ENCODE results near the gene CDKL2.

Gene CDKL2

DNA sequence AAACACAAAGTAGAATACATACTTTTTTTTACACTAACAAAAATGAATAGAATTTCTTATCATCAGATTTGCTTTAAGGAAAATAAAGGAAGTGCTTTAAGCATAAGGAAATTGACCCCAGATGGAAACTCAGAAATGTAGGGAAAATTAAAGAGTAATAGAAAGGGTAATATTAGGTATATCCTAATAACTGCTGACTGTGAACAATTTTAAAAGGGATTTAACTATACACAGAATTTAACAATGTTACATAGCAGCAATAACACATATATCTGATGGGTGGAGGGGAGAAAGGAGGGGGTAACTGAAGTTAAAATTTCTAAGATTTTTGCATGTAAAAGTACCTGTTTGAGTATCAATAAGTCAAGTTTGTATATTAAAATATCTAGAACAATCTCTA lies 8.6 kb downstream of the CDKL2 start:
- Mint-ChIP-seq H3K9me3 (no peaks in the 10 kb centered on the region), H3K4me1 (ENCODE audit: low read depth) (no peaks in the 10 kb centered on the region), H3K27me3 (no peaks in the 10 kb centered on the region), H3K4me3 (no peak overlapping the region), H3K27ac (no peak overlapping the region), H3K36me3 (ENCODE audit: low read depth) (no peaks in the 10 kb centered on the region)

DNA sequence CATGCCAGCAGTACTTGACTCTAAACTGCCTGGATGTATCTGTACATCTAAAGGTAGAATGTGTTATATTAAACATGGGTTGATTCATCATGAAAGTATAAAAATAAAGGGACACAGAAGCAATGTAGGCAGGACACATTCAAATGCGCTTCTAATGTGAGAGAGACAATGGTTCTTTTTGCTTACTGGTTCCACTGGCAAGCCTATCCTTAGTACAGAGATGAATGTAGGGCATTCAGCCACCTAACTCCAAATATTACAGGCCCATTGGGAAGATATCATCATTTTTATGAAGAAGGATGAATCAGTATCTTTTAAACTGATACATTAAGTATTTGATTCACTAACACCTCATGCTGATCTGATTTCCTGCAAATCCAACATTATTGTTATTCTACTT lies 18.0 kb downstream of the CDKL2 start:
- no peak overlapping the region for H3K27ac Mint-ChIP-seq
- H3K9me3 Mint-ChIP-seq = no peaks in the 10 kb centered on the region
- H3K4me1 Mint-ChIP-seq (ENCODE audit: low read depth) = no peaks in the 10 kb centered on the region
- no peaks in the 10 kb centered on the region for H3K27me3 Mint-ChIP-seq
- H3K36me3 Mint-ChIP-seq (ENCODE audit: low read depth) = no peaks in the 10 kb centered on the region
- no peak overlapping the region for H3K4me3 Mint-ChIP-seq

DNA sequence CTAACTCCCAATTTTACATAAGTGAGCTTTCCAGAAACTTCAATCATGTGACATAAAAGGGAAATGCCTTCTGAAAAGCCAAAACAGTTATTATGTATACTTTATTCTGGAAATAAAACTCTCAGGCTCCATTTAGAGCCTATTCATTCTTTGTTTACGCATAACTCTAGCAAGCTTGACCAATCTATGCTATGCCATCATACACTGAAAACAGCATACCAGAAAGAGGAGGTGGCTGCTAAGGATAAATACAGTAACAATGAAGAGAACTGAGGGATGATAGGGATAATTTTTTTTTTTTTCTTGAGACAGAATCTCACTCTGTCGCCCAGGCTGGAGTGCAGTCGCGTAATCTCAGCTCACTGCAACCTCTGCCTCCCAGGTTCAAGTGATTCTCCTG lies 24.4 kb downstream of the CDKL2 start:
- H3K4me3 Mint-ChIP-seq = no peak overlapping the region
- no peaks in the 10 kb centered on the region for H3K36me3 Mint-ChIP-seq (ENCODE audit: low read depth)
- no peaks in the 10 kb centered on the region for H3K27me3 Mint-ChIP-seq
- H3K4me1 Mint-ChIP-seq (ENCODE audit: low read depth) = no peaks in the 10 kb centered on the region
- H3K9me3 Mint-ChIP-seq = no peaks in the 10 kb centered on the region
- H3K27ac Mint-ChIP-seq = no peak overlapping the region

DNA sequence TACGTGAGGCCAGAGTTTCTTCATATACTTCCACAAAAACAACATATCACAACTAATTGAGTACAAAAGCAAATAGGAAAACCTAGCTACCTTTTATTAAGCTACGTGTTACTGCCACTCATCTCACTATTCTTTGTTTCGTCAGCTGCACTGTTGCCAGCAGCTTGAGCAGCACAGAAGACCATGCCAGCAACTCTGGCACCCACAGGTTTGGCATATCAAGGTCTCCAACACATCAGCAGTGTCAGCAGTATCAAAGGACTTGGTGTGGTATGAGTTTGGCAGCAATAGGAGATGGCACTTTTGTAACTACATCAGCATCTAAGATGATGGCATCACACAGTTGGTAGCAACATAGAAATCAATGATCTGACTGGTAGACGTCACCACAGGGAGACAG lies 30.7 kb downstream of the CDKL2 start:
- Mint-ChIP-seq H3K27ac (no peak overlapping the region), H3K9me3 (no peaks in the 10 kb centered on the region), H3K27me3 (no peaks in the 10 kb centered on the region), H3K4me1 (ENCODE audit: low read depth) (no peaks in the 10 kb centered on the region), H3K36me3 (ENCODE audit: low read depth) (no peaks in the 10 kb centered on the region), H3K4me3 (no peak overlapping the region)

DNA sequence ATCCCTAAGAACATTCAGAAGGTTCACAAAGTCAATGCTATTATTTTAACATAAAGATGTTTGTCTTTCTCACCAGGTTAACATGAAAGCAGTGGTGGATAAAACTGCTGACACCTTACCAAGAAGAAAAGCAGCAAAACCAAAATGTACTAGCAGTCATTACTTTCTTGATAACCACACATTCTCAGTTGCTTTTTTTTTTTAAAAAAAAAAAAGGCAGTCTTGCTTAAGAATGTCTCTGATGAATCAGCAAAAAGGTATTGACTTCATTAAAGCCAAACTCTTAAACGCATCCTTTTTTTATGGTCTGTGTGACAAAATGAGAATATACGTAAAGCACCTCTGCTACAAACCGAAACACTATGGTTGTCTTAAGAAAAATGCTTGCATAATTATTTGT lies 31.9 kb downstream of the CDKL2 start:
- Mint-ChIP-seq H3K4me1 (ENCODE audit: low read depth) (no peaks in the 10 kb centered on the region), H3K27me3 (no peaks in the 10 kb centered on the region), H3K4me3 (no peak overlapping the region), H3K9me3 (no peaks in the 10 kb centered on the region), H3K27ac (no peak overlapping the region), H3K36me3 (ENCODE audit: low read depth) (no peaks in the 10 kb centered on the region)

DNA sequence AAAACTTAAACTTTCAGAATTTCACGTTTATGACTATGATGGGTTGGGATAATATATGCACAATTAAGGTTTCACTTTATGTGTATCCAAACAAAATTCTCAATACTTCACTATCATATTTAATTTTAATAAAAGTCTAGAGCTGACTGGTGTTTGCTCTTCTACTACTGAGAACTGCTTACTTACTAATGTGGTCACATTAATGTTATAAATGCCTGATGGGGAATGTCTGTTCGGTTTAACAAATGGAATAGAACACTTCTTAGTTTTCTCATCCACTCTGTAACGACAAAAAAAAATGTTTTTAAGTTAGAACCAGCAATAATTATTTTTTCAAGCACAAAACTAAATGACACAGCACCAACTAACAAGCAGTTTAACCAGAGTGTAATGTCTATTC lies 34.3 kb downstream of the CDKL2 start:
- Mint-ChIP-seq H3K36me3 (ENCODE audit: low read depth) (no peaks in the 10 kb centered on the region), H3K9me3 (no peaks in the 10 kb centered on the region), H3K27ac (no peak overlapping the region), H3K4me3 (no peak overlapping the region), H3K4me1 (ENCODE audit: low read depth) (no peaks in the 10 kb centered on the region), H3K27me3 (no peaks in the 10 kb centered on the region)

DNA sequence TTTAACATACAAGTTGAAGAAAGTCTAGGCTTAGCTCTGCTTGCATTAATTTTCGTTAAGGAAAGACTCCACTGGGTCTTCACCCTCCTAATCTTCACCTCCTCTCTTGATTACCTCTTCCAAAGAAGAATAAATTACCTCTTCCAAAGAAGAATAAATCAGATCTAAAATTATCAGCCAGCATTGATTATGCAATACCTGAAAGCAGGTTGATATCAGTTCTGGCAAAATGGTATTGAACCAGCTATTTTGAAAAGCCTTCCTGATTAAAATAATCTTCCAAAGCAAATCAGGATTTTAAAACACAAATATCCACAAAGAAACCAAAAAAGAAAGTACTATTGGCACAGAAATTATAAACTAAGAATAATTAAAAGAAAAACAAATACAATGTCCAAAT lies 36.9 kb downstream of the CDKL2 start:
- Mint-ChIP-seq H3K4me3 (no peak overlapping the region), H3K36me3 (ENCODE audit: low read depth) (no peaks in the 10 kb centered on the region), H3K9me3 (no peaks in the 10 kb centered on the region), H3K27ac (no peak overlapping the region), H3K27me3 (no peaks in the 10 kb centered on the region), H3K4me1 (ENCODE audit: low read depth) (no peaks in the 10 kb centered on the region)

DNA sequence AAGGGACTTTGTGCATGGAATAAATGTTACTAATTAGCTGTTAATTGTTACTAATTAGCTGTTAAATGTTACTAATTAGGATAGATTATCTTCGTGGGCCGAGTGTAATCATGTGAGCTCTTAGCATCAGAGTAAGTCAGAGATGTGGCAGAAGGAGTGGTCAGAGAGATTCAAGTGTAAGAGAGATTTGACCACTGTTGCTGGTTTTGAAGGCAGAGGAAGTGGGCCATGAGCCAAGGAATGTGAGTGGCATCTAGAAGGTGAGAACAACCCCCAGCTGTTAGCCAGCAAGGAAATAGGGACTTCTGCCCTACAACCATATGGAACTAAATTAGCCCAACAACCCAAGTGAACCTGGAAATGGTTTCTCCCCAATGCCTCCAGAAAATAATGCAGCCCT lies 46.3 kb downstream of the CDKL2 start:
- no peak overlapping the region for H3K27ac Mint-ChIP-seq
- H3K4me3 Mint-ChIP-seq = no peak overlapping the region
- no peaks in the 10 kb centered on the region for H3K4me1 Mint-ChIP-seq (ENCODE audit: low read depth)
- H3K9me3 Mint-ChIP-seq = peaks cover 5% of the 10 kb centered on the region
- H3K27me3 Mint-ChIP-seq = peaks cover 7% of the 10 kb centered on the region
- H3K36me3 Mint-ChIP-seq (ENCODE audit: low read depth) = no peaks in the 10 kb centered on the region

DNA sequence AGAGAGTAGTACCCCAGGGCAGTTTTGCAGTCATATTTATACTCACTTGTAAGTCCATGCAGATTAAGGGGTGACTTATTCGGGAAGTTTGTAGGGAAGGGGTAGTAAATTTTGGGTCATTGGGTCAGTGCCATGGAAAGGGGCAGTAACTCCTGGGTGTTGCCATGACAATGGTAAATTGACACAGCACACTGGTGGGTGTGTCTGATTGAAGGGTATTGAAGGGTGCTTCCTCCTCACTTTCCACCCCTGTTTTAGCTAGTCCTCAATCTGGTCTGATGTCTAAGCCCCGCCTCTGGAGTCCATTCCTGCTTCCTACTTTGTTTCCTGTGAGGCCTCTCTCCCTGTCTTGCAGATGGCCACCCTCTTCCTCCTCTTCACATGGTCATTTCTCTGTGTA lies 62.6 kb downstream of the CDKL2 start:
- H3K4me3 Mint-ChIP-seq = no peak overlapping the region
- H3K27ac Mint-ChIP-seq = no peak overlapping the region
- no peaks in the 10 kb centered on the region for H3K36me3 Mint-ChIP-seq (ENCODE audit: low read depth)
- peaks cover 8% of the 10 kb centered on the region for H3K27me3 Mint-ChIP-seq
- H3K4me1 Mint-ChIP-seq (ENCODE audit: low read depth) = peaks cover 5% of the 10 kb centered on the region
- H3K9me3 Mint-ChIP-seq = no peaks in the 10 kb centered on the region

DNA sequence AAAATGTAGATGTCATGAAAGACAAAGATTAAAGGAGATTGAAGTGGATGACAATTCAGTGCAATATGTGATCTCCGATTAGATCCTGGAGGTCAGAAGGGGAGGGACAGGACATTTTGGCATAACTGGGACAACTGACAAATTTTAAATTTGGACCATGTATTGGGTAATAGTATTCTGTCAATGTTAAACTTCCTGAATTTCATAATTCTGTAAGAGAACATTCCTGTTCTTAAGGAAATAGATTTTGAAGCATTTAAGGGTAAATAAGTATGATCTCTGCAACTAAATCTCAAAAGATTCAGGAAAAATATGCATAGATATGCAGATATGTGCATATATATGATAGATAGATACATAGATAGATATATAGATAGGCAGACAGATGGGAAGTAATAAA lies 63.4 kb downstream of the CDKL2 start:
- Mint-ChIP-seq H3K27ac (no peak overlapping the region), H3K4me1 (ENCODE audit: low read depth) (peaks cover 5% of the 10 kb centered on the region), H3K36me3 (ENCODE audit: low read depth) (no peaks in the 10 kb centered on the region)

DNA sequence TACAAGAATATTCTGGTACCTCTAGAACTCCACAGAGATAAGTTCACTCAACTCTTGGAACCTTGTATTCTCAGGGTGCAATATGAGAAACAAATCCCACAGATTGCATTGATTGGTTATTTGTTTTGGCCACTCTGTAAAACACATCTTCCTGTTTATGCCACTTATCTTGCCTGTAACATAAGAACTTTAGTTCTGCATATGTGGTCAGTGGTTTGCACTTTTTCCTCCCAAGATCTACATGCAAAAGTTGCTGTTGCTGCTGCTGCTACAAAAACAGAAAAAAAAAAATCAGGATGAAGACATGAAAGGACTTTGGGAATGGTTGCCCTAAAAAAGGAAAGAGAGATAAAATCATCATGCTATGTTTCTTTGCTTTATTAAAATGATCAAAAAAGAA lies 64.8 kb downstream of the CDKL2 start:
- H3K27me3 Mint-ChIP-seq = peaks cover 12% of the 10 kb centered on the region
- H3K27ac Mint-ChIP-seq = no peak overlapping the region
- H3K36me3 Mint-ChIP-seq (ENCODE audit: low read depth) = no peaks in the 10 kb centered on the region
- no peaks in the 10 kb centered on the region for H3K9me3 Mint-ChIP-seq
- peaks cover 5% of the 10 kb centered on the region for H3K4me1 Mint-ChIP-seq (ENCODE audit: low read depth)
- no peak overlapping the region for H3K4me3 Mint-ChIP-seq

More for the DNA sequence above, 63.4 kb downstream of the CDKL2 start:
- Mint-ChIP-seq H3K27me3 (peaks cover 10% of the 10 kb centered on the region), H3K4me3 (no peak overlapping the region), H3K9me3 (no peaks in the 10 kb centered on the region)

DNA sequence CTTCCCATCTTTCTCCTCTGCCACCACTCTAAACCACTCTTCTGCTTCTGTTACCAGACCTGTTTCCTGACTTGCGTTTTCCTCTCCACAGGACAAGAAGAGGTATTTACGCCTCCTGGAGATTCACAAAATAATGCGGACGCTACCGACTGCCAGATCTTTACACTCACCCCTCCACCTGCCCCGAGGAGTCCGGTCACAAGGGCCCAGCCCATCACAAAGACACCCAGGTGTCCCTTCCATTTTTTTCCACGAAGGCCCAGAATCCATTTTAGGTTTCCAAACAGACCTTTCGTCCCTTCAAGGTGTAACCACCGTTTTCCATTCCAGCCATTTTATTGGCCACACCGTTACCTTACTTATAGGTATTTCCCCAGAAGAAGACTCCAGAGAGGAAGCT lies 66.3 kb downstream of the CDKL2 start:
- H3K4me1 Mint-ChIP-seq (ENCODE audit: low read depth) = peaks cover 5% of the 10 kb centered on the region
- H3K4me3 Mint-ChIP-seq = no peak overlapping the region
- H3K27me3 Mint-ChIP-seq = peaks cover 12% of the 10 kb centered on the region
- H3K36me3 Mint-ChIP-seq (ENCODE audit: low read depth) = no peaks in the 10 kb centered on the region
- no peaks in the 10 kb centered on the region for H3K9me3 Mint-ChIP-seq
- H3K27ac Mint-ChIP-seq = no peak overlapping the region

DNA sequence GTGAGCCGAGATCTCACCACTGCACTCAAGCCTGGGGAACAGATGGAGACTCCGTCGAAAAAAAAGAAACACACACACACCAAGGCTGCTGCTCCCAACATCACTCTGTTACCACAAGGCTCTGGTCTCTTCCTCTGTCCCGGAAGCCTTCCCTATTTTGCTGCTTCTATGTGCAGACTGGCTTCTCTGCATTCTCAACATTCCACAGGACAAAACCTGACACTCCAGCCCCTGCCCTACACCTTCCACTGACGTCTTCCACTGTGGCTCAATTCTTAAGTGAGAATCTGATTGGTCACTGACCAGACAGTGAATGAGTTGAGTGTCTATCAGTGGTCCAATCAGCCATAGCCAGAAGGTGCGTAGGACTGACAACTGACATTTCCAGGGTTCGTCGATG lies 68.5 kb downstream of the CDKL2 start:
- H3K27me3 Mint-ChIP-seq = peaks cover 14% of the 10 kb centered on the region
- no peak overlapping the region for H3K27ac Mint-ChIP-seq
- no peaks in the 10 kb centered on the region for H3K36me3 Mint-ChIP-seq (ENCODE audit: low read depth)
- H3K4me1 Mint-ChIP-seq (ENCODE audit: low read depth) = peaks cover 5% of the 10 kb centered on the region
- H3K9me3 Mint-ChIP-seq = no peaks in the 10 kb centered on the region
- H3K4me3 Mint-ChIP-seq = no peak overlapping the region

DNA sequence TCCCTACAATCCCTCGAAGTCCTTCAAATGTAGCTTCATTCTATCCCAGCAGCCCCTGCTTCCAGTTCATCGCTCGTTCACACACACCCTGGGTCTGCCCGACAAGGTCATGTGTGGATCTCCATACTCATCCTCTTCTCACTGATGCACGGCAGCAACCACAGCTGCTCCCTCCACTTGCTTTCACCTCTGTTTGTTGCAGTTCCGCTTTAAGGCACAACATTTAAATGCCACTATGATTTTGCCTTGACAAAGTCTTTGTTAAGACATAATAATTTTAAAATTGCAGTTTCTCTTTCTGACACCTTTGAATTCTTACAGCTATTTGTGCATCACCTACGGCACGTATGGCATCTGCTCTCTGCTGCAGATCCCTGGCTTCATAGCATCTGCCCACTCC lies 72.6 kb downstream of the CDKL2 start:
- peaks cover 9% of the 10 kb centered on the region for H3K27me3 Mint-ChIP-seq
- no peak overlapping the region for H3K4me3 Mint-ChIP-seq
- no peaks in the 10 kb centered on the region for H3K9me3 Mint-ChIP-seq
- peaks cover 12% of the 10 kb centered on the region for H3K4me1 Mint-ChIP-seq (ENCODE audit: low read depth)
- no peaks in the 10 kb centered on the region for H3K36me3 Mint-ChIP-seq (ENCODE audit: low read depth)
- H3K27ac Mint-ChIP-seq = no peak overlapping the region

DNA sequence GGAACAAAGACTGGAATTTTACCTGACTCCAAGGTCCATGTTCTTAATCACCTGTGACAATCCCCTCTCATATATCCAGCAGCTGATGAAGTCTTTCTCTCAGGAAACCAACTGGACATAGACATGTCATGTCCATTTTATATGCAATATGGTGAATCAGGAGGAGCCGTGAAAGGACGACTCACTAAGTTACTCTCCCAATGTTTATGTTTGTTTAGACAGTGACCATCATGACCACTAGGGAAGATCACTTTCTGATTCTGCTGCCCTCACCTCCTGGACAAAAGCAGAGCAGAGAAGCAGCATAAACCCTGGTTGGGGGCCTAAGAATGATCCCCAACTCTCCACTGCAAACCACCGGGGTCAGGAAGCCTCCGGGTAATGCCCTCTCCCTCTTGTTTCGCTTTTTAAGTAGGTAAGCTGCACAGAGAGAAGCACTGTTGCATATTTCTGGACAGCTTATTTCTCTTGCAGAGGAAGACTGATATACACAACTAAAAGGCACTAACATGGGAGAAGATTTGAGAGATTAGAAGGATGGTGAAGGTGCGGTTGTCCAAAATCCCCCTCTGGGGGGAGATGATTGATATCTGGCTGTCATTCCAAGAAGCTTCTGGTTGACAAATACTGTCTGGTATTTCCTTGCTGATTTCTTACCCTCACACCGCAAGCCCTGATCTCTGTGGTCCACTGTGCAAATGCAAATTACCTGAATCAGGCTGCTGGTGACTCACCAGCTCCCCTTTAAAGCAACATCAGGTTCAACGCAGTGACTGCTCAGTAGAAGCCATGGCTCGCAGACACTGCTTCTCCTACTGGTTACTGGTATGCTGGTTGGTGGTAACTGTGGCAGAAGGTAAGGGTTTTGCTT lies 74.8 kb downstream of the CDKL2 start, which contains the start of gene ODAPH:
ODAPH (plus strand) TSS at position 773 of the 871 bp plus-strand sequence; CDS start at position 790, 17 bp downstream.
- no peak within 1 kb of the TSS for H3K27ac Mint-ChIP-seq
- H3K36me3 Mint-ChIP-seq (ENCODE audit: low read depth) = no peaks in the 10 kb centered on the region
- H3K9me3 Mint-ChIP-seq = no peaks in the 10 kb centered on the region
- peaks cover 12% of the 10 kb centered on the region for H3K4me1 Mint-ChIP-seq (ENCODE audit: low read depth)
- no peak within 1 kb of the TSS for H3K4me3 Mint-ChIP-seq
- peaks cover 6% of the 10 kb centered on the region for H3K27me3 Mint-ChIP-seq

DNA sequence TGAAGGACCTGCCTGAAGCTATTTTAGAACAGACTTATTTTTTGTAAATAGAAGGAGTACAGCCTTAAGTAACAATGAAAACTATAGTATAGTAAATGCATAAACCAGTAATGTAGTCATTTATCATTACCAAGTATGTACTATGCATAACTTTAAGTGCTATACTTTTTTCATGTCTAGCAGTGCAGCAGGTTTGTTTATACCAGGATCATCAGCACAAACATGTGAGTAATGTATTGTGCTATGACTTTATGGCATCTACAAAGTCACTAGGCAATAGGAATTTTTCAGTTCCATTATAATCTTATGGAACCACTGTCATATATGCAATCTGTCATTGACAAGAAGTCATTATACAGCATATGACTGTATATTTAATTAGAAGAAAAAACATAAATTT lies 77.9 kb downstream of the CDKL2 start:
- Mint-ChIP-seq H3K27ac (no peak overlapping the region), H3K4me1 (ENCODE audit: low read depth) (peaks cover 12% of the 10 kb centered on the region), H3K4me3 (no peak overlapping the region), H3K36me3 (ENCODE audit: low read depth) (no peaks in the 10 kb centered on the region), H3K9me3 (no peaks in the 10 kb centered on the region), H3K27me3 (peaks cover under 1% of the 10 kb centered on the region)
